GM12865 (cell line): ENCODE results near the gene ING5.

ENCODE experiments used
- DNase-seq: peaks from one replicate; pipeline ENCODE4 v3.0.0; 2010; ENCODE audit warnings: low read depth
- H3K4me3 ChIP-seq: 2 replicates; pipeline ENCODE4 v1.5.1; 2011; ENCODE audit warnings: mild to moderate bottlenecking, low read depth, low read length, control low read depth
- CTCF ChIP-seq: IDR thresholded peaks from 2 replicates; pipeline ENCODE4 v1.5.1; 2011; ENCODE audit warnings: low read length, control low read depth, low read depth, inconsistent platforms; ENCODE audit not compliant: insufficient read depth; ENCODE audit errors: missing control alignments

Gene ING5

GRCh38 chr2:241768251-241768711 is 66.4 kb downstream of the ING5 start:
- no peak for DNase-seq

GRCh38 chr2:241768850-241769249 is 67.0 kb downstream of the ING5 start:
- no peak overlapping the region for H3K4me3 ChIP-seq
- no peak for DNase-seq
- TF ChIP-seq CTCF = no peak

More at GRCh38 chr2:241768251-241768711, 66.4 kb downstream of the ING5 start:
- H3K4me3 ChIP-seq = no peak overlapping the region
- no peak for TF ChIP-seq CTCF

- TF ChIP-seq CTCF = no peak
- no peak for DNase-seq
- H3K4me3 ChIP-seq = no peak overlapping the region
Measured at GRCh38 chr2:241769819-241770184, 68.0 kb downstream of the ING5 start.

GRCh38 chr2:241770185-241770935 is 68.5 kb downstream of the ING5 start:
- no peak overlapping the region for H3K4me3 ChIP-seq
- TF ChIP-seq CTCF = no peak
- DNase-seq = no peak

- no peak overlapping the region for H3K4me3 ChIP-seq
- DNase-seq = no peak
- TF ChIP-seq CTCF = no peak
Measured at GRCh38 chr2:241770936-241771285, 69.1 kb downstream of the ING5 start.

GRCh38 chr2:241771286-241772062 is 69.6 kb downstream of the ING5 start:
- DNase-seq = peak; percentile 26
- no peak for TF ChIP-seq CTCF
- peak overlapping the region; percentile 49 for H3K4me3 ChIP-seq
